ENCODE data around the gene ORM1. TPM values are rescaled to one million over a fixed set of nuclear protein-coding genes. Genes with fewer than 3 reads are reported as not detected.

ORM1 gene
- total and polyA plus RNA-seq, 5 experiments from 2014 or later = not detected

- Mint-ChIP-seq H3K27me3 (no peaks in the 10 kb centered on the region), H3K4me3 (no peak overlapping the region), H3K4me1 (peaks cover 18 to 58% (median 45%) of the 10 kb centered on the region in 4 donors), H3K27ac (peak overlapping the region in 9 of 10 donors; percentile 14 to 89 (median 55)), H3K9me3 (no peaks in the 10 kb centered on the region), H3K36me3 (peaks cover 4 to 96% (median 32%) of the 10 kb centered on the region in 3 donors)
- POLR2A ChIA-PET = interaction anchor here (25.1 to 41.6 kb wide), 2 partner anchors 23 to 49 kb away, joined by 324 to 1589 read pairs; partner anchors contain the start of gene AKNA
- DNase-seq (no peak), ATAC-seq (no peak)
Measured at GRCh38 chr9:114344188-114344566, 21.3 kb downstream of the ORM1 start.

GRCh38 chr9:114344692-114345091, 21.8 kb downstream of the ORM1 start:
- H3K4me1 Mint-ChIP-seq = peaks cover 24 to 58% (median 48%) of the 10 kb centered on the region in 4 donors
- POLR2A ChIA-PET = interaction anchor here (0.6 to 41.6 kb wide), 3 partner anchors 22 to 183 kb away, joined by 3 to 1589 read pairs (median 324); partner anchors contain the start of gene AKNA
- H3K27me3 Mint-ChIP-seq = no peaks in the 10 kb centered on the region
- DNase-seq = no peak
- H3K27ac Mint-ChIP-seq = peak overlapping the region; percentile 14 to 89 (median 68)
- ATAC-seq = no peak
- no peaks in the 10 kb centered on the region for H3K9me3 Mint-ChIP-seq
- no peak overlapping the region for H3K4me3 Mint-ChIP-seq
- peaks cover 4 to 96% (median 33%) of the 10 kb centered on the region in 3 donors for H3K36me3 Mint-ChIP-seq

GRCh38 chr9:114345493-114346065, 22.7 kb downstream of the ORM1 start:
- Mint-ChIP-seq H3K9me3 (no peaks in the 10 kb centered on the region), H3K4me3 (no peak overlapping the region), H3K4me1 (peaks cover 31 to 63% (median 52%) of the 10 kb centered on the region in 4 donors), H3K36me3 (peaks cover 4 to 96% (median 40%) of the 10 kb centered on the region in 3 donors), H3K27ac (peak overlapping the region in 8 of 10 donors; percentile 11 to 87 (median 64)), H3K27me3 (no peaks in the 10 kb centered on the region)
- DNase-seq (no peak), ATAC-seq (no peak)
- POLR2A ChIA-PET = interaction anchor here (0.6 to 41.6 kb wide), 3 partner anchors 21 to 143 kb away, joined by 3 to 1589 read pairs (median 324); partner anchors contain the start of gene AKNA

- no peaks in the 10 kb centered on the region for H3K27me3 Mint-ChIP-seq
- H3K4me3 Mint-ChIP-seq = no peak overlapping the region
- H3K9me3 Mint-ChIP-seq = no peaks in the 10 kb centered on the region
- H3K36me3 Mint-ChIP-seq = peaks cover 3 to 96% (median 40%) of the 10 kb centered on the region in 3 donors
- DNase-seq = no peak
- H3K27ac Mint-ChIP-seq = peak overlapping the region in 8 of 10 donors; percentile 3 to 87 (median 52)
- H3K4me1 Mint-ChIP-seq = peaks cover 32 to 67% (median 53%) of the 10 kb centered on the region in 4 donors
- ATAC-seq = no peak
- POLR2A ChIA-PET = interaction anchor here (25.1 to 41.6 kb wide), 2 partner anchors 21 to 47 kb away, joined by 324 to 1589 read pairs; partner anchors contain the start of gene AKNA
Measured at GRCh38 chr9:114346146-114346545, 23.2 kb downstream of the ORM1 start.

- H3K36me3 Mint-ChIP-seq = peaks cover 0 to 96% (median 35%) of the 10 kb centered on the region in 3 donors
- POLR2A ChIA-PET = interaction anchor here (25.1 to 41.6 kb wide), 2 partner anchors 19 to 45 kb away, joined by 324 to 1589 read pairs; partner anchors contain the start of gene AKNA
- peaks cover 28 to 68% (median 55%) of the 10 kb centered on the region in 4 donors for H3K4me1 Mint-ChIP-seq
- ATAC-seq (no peak), DNase-seq (no peak)
- no peaks in the 10 kb centered on the region for H3K27me3 Mint-ChIP-seq
- no peak overlapping the region for H3K4me3 Mint-ChIP-seq
- no peaks in the 10 kb centered on the region for H3K9me3 Mint-ChIP-seq
- H3K27ac Mint-ChIP-seq = peak overlapping the region in 9 of 10 donors; percentile 84 to 96 (median 93)
Measured at GRCh38 chr9:114347675-114348074, 24.8 kb downstream of the ORM1 start.

DNA sequence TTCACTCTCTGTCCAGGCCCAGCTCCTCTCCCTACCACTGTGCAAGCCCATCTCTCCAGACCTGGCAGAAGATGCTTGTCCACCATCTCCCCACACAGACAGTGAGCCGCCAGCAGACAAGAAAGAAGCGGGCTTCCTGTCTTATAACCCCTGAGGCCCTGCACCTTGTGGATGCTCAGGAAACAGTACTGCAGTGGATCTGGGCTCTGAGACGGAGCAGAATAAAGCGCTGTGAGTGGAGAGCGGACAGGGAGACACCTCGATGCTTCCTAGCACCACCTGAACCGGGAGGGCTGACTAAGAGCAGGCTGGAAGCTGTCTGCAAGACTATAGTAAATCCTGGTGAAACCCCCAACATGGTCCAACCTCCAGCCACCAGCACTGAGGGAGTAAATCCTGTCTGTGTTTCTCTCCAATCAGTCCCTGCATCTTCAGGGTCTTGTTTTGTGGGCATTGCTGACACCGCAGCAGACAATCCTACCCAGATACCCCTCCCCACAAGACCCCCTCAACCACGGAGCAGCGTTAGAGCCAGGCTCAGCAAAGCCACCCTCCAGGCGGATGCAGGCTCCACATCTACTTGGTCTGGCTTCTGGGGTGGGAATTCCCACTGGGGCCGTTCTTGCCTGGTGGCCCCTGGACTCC, 25.5 kb downstream of the ORM1 start:
- Mint-ChIP-seq H3K36me3 (peaks cover 0 to 96% (median 31%) of the 10 kb centered on the region in 3 donors), H3K27me3 (no peaks in the 10 kb centered on the region), H3K4me1 (peaks cover 28 to 68% (median 54%) of the 10 kb centered on the region in 4 donors), H3K27ac (peak overlapping the region; percentile 84 to 96 (median 93)), H3K9me3 (no peaks in the 10 kb centered on the region), H3K4me3 (peak overlapping the region in 7 of 10 donors; percentile 9 to 81 (median 36))
- DNase-seq (no peak), ATAC-seq (no peak)
- POLR2A ChIA-PET = interaction anchor here (1.3 to 41.6 kb wide), 4 partner anchors 10 to 44 kb away, joined by 4 to 1589 read pairs (median 165); partner anchors contain the start of gene AKNA

DNA sequence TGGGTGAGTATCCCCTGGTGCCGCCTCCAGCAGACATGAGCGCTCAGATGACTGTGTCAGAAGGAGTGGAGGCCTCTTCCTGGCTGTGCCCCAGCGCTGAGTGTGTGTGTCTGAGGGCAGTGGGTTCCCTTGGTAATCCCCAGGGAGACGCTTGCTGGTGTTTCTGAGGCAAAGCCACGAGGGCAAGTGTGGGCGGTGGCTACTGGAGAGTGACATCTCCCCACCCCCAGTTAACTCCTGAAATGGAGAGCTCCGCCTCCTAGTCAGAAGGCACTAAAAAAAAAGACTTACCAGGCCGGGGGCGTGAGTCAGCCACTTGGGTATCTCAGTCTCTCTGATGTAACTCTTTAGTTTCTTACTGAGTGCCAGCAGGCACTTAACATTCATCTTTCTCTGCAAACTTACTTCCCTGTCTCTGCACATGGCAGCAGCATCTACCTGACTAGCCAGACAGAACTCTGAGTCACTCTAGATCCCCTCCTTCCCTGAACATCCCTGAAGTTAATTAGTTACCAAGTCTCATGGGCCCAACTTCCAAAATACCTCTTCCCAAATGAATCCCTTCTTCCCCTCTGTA, 26.1 kb downstream of the ORM1 start:
- H3K27ac Mint-ChIP-seq = peak overlapping the region; percentile 84 to 96 (median 93)
- peaks cover 28 to 66% (median 52%) of the 10 kb centered on the region in 4 donors for H3K4me1 Mint-ChIP-seq
- H3K27me3 Mint-ChIP-seq = no peaks in the 10 kb centered on the region
- H3K36me3 Mint-ChIP-seq = peaks cover 0 to 94% (median 31%) of the 10 kb centered on the region in 3 donors
- H3K9me3 Mint-ChIP-seq = no peaks in the 10 kb centered on the region
- POLR2A ChIA-PET = interaction anchor here (1.0 to 41.6 kb wide), 5 partner anchors 9 to 44 kb away, joined by 4 to 1589 read pairs (median 6); partner anchors contain the start of gene AKNA
- peak overlapping the region in 9 of 10 donors; percentile 37 to 81 (median 67) for H3K4me3 Mint-ChIP-seq
- ATAC-seq (peak; percentile 81 to 82), DNase-seq (peak in 9 of 10 donors; percentile 37 to 83 (median 59))

GRCh38 chr9:114349713-114350480, 27.0 kb downstream of the ORM1 start:
- no peaks in the 10 kb centered on the region for H3K27me3 Mint-ChIP-seq
- H3K4me1 Mint-ChIP-seq = peaks cover 25 to 64% (median 49%) of the 10 kb centered on the region in 4 donors
- DNase-seq (no peak), ATAC-seq (no peak)
- peaks cover 0 to 92% (median 31%) of the 10 kb centered on the region in 3 donors for H3K36me3 Mint-ChIP-seq
- peak overlapping the region in 8 of 10 donors; percentile 40 to 81 (median 64) for H3K4me3 Mint-ChIP-seq
- peak overlapping the region; percentile 84 to 96 (median 93) for H3K27ac Mint-ChIP-seq
- H3K9me3 Mint-ChIP-seq = no peaks in the 10 kb centered on the region
- POLR2A ChIA-PET = interaction anchor here (1.0 to 41.6 kb wide), 5 partner anchors 8 to 43 kb away, joined by 4 to 1589 read pairs (median 6); partner anchors contain the start of gene AKNA

DNA sequence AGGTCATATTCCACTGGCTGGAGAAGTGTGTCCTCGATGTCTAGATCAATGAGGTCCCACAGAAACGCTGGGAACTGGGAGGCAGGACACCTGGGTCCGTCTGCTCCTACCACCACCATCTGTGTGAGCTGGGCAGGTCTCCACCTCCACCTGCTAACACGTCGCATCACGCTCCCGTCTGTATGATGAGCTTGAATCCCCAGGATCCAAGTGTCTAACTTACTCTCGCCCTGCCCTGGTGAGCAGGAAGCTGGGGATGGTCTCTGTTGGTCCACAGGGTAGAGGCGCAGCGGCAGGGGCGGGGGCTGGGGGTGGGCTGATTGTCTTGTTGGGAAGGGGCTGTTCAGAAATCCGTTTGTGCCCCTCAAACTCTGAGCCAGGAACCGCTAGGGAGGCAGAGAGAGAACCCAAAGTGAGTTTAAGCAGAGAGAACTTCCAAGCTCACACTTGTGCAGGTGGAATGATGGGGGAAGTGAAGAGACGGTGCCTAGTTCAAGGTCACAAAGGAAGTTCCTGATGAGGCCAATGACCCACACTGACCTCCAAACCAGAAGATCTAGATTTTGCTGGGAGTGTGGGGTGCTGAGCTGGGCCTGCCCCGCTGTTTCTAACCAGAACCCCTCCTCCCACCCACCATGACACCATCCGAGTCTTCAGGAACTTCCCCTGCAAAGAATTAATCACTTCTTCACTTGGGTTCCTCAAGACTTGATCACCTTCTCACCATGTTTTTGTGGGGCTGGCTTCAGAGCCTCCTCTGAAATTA, 27.9 kb downstream of the ORM1 start:
- DNase-seq (no peak), ATAC-seq (no peak)
- peaks cover 0 to 92% (median 31%) of the 10 kb centered on the region in 3 donors for H3K36me3 Mint-ChIP-seq
- H3K27ac Mint-ChIP-seq = peak overlapping the region; percentile 67 to 96 (median 90)
- no peaks in the 10 kb centered on the region for H3K27me3 Mint-ChIP-seq
- POLR2A ChIA-PET = interaction anchor here (1.2 to 41.6 kb wide), 5 partner anchors 9 to 42 kb away, joined by 4 to 1589 read pairs (median 6); partner anchors contain the start of gene AKNA
- peak overlapping the region in 6 of 10 donors; percentile 18 to 81 (median 55) for H3K4me3 Mint-ChIP-seq
- no peaks in the 10 kb centered on the region for H3K9me3 Mint-ChIP-seq
- H3K4me1 Mint-ChIP-seq = peaks cover 25 to 72% (median 52%) of the 10 kb centered on the region in 4 donors

DNA sequence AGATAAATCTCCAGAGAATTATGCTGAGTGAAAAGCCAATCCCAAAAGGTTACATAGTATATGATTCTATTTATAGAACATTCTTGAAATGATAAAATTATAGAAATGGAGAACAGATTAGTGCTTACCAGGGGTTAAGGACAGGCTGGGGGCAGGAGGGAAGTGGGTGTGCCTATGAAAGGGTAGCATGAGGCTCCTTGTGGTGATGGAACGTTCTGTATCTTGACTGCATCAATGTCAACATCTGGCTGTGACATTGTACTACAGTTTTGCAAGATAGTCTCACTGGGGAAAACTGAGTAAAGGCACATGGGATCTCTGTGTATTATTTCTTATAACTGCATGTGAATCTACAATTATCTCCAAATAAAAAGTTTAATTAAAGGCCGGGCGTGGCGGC, 29.0 kb downstream of the ORM1 start:
- Mint-ChIP-seq H3K27ac (peak overlapping the region; percentile 16 to 91 (median 78)), H3K4me3 (peak overlapping the region in 7 of 10 donors; percentile 26 to 54 (median 43)), H3K27me3 (no peaks in the 10 kb centered on the region), H3K9me3 (no peaks in the 10 kb centered on the region), H3K4me1 (peaks cover 28 to 74% (median 60%) of the 10 kb centered on the region in 4 donors), H3K36me3 (peaks cover 0 to 92% (median 24%) of the 10 kb centered on the region in 3 donors)
- ATAC-seq (peak; percentile 19 to 61), DNase-seq (peak in 1 of 10 donors; percentile 42)
- POLR2A ChIA-PET = interaction anchor here (1.2 to 41.6 kb wide), 5 partner anchors 10 to 41 kb away, joined by 3 to 1589 read pairs (median 6); partner anchors contain the start of gene AKNA

- Mint-ChIP-seq H3K9me3 (no peaks in the 10 kb centered on the region), H3K27me3 (no peaks in the 10 kb centered on the region), H3K4me1 (peaks cover 18 to 70% (median 59%) of the 10 kb centered on the region in 4 donors), H3K4me3 (no peak overlapping the region), H3K27ac (peak overlapping the region in 6 of 10 donors; percentile 48 to 91 (median 76)), H3K36me3 (peaks cover 10 to 94% (median 18%) of the 10 kb centered on the region in 3 donors)
- ATAC-seq (no peak), DNase-seq (no peak)
- POLR2A ChIA-PET = interaction anchor here (25.1 to 41.6 kb wide), 2 partner anchors 11 to 37 kb away, joined by 324 to 1589 read pairs; partner anchors contain the start of gene AKNA
Measured at GRCh38 chr9:114355821-114356220, 32.9 kb downstream of the ORM1 start.

Data from naive thymus-derived CD8-positive, alpha-beta T cell (primary cell).